SU-DHL-6 (cell line): ENCODE measurements around the gene TBX3.

Experiments
- H2AFZ ChIP-seq: fragments of 200-600 bp; sonication (generic); 2 replicates; pipeline ENCODE4 v1.6.1; 2014; ENCODE audit warnings: low read depth, mild to moderate bottlenecking, moderate library complexity, mixed read lengths, antibody characterized with exemption, low read length; ENCODE audit not compliant: severe bottlenecking
- H3F3A ChIP-seq: fragments of 200-600 bp; shearing (Covaris generic); 2 replicates; pipeline ENCODE4 v1.6.0; 2016; ENCODE audit warnings: antibody characterized with exemption, mild to moderate bottlenecking; ENCODE audit not compliant: insufficient read depth
- H3K27ac ChIP-seq: fragments of 200-600 bp; sonication (generic); 2 replicates; pipeline ENCODE4 v1.5.1; 2016; ENCODE audit warnings: low read depth, mild to moderate bottlenecking, low read length, moderate library complexity, mixed read lengths
- H3K27me3 ChIP-seq: fragments of 200-600 bp; sonication (generic), shearing (Covaris generic); 2 replicates; pipeline ENCODE4 v1.6.0; 2014; ENCODE audit warnings: mild to moderate bottlenecking, low read length
- H3K36me3 ChIP-seq: fragments of 200-600 bp; sonication (generic); 2 replicates; pipeline ENCODE4 v1.6.1; 2014; ENCODE audit warnings: mild to moderate bottlenecking, low read length, mixed read lengths
- H3K4me2 ChIP-seq: fragments of 300-600, 200-600 bp; shearing (Covaris generic), sonication (generic); 2 replicates; pipeline ENCODE4 v1.6.0; 2014; ENCODE audit warnings: low read length, low read depth, mild to moderate bottlenecking; ENCODE audit not compliant: poor library complexity, severe bottlenecking
- H3K4me3 ChIP-seq: fragments of 200-600 bp; sonication (generic); 2 replicates; pipeline ENCODE4 v1.5.1; 2014; ENCODE audit warnings: antibody characterized with exemption, low read length, mild to moderate bottlenecking, mixed read lengths; ENCODE audit not compliant: insufficient read depth, poor library complexity, severe bottlenecking
- H3K79me2 ChIP-seq: fragments of 200-600 bp; sonication (generic); 2 replicates; pipeline ENCODE4 v1.6.1; 2014; ENCODE audit warnings: mild to moderate bottlenecking, low read length, moderate library complexity; ENCODE audit not compliant: insufficient read depth
- H3K9ac ChIP-seq: fragments of 200-600 bp; sonication (generic); 2 replicates; pipeline ENCODE4 v1.7.0; 2014; ENCODE audit warnings: mild to moderate bottlenecking, low read length
- H3K9me2 ChIP-seq: fragments of 200-600 bp; sonication (generic); replicated peaks from 2 replicates; pipeline ENCODE4 v1.6.1; 2014; ENCODE audit warnings: low read length; ENCODE audit not compliant: insufficient read depth
- H3K9me3 ChIP-seq: fragments of 200-600 bp; sonication (generic); 2 replicates; pipeline ENCODE4 v1.6.1; 2014; ENCODE audit warnings: low read length, mixed read lengths; ENCODE audit not compliant: insufficient read depth
- H4K20me1 ChIP-seq: fragments of 200-600 bp; sonication (generic); 2 replicates; pipeline ENCODE4 v1.6.1; 2014; ENCODE audit warnings: low read depth, mild to moderate bottlenecking, antibody characterized with exemption, low read length, moderate library complexity, mixed read lengths
- CTCF ChIP-seq: fragments of 200-600 bp; sonication (generic); IDR thresholded peaks from one replicate; pipeline ENCODE4 v1.5.1; 2017; ENCODE audit warnings: antibody characterized with exemption, mild to moderate bottlenecking, low read length, moderate library complexity; ENCODE audit not compliant: insufficient read depth, poor library complexity, severe bottlenecking
- EZH2phosphoT487 ChIP-seq: fragments of 200-600 bp; sonication (generic), shearing (Covaris generic); conservative IDR thresholded peaks from 2 replicates; pipeline ENCODE4 v1.6.1; 2018; ENCODE audit warnings: mild to moderate bottlenecking, antibody characterized with exemption, low read length, moderate library complexity, mixed read lengths

The TBX3 gene

GRCh38 chr12:114695305-114695592 is 11.3 kb upstream of the TBX3 start:
- TF ChIP-seq CTCF, result no peak
- TF ChIP-seq EZH2phosphoT487, result no peak
- Histone ChIP-seq H3K36me3 (no peaks in the 10 kb centered on the region), H3K4me3 (no peak overlapping the region), H3F3A (no peaks in the 10 kb centered on the region), H3K27me3 (no peaks in the 10 kb centered on the region), H3K79me2 (no peaks in the 10 kb centered on the region), H4K20me1 (no peaks in the 10 kb centered on the region), H2AFZ (no peak overlapping the region), H3K27ac (no peak overlapping the region), H3K9me3 (no peaks in the 10 kb centered on the region), H3K9me2 (no peaks in the 10 kb centered on the region), H3K4me2 (no peak overlapping the region), H3K9ac (no peak overlapping the region)

GRCh38 chr12:114694436-114695304 is 10.7 kb upstream of the TBX3 start:
- Histone ChIP-seq H3K27me3 (no peaks in the 10 kb centered on the region), H2AFZ (no peak overlapping the region), H3K9ac (no peak overlapping the region), H3F3A (no peaks in the 10 kb centered on the region), H3K9me2 (no peaks in the 10 kb centered on the region), H3K79me2 (no peaks in the 10 kb centered on the region), H3K9me3 (no peaks in the 10 kb centered on the region), H3K4me3 (no peak overlapping the region), H3K27ac (no peak overlapping the region), H4K20me1 (no peaks in the 10 kb centered on the region), H3K4me2 (no peak overlapping the region), H3K36me3 (no peaks in the 10 kb centered on the region)
- TF ChIP-seq EZH2phosphoT487, result no peak
- TF ChIP-seq CTCF, result no peak

- Histone ChIP-seq H3K36me3 (no peaks in the 10 kb centered on the region), H4K20me1 (no peaks in the 10 kb centered on the region), H3F3A (no peaks in the 10 kb centered on the region), H2AFZ (no peak overlapping the region), H3K79me2 (no peaks in the 10 kb centered on the region), H3K27ac (no peak overlapping the region), H3K9ac (no peak overlapping the region), H3K9me2 (no peaks in the 10 kb centered on the region), H3K9me3 (no peaks in the 10 kb centered on the region), H3K4me3 (no peak overlapping the region), H3K27me3 (no peaks in the 10 kb centered on the region), H3K4me2 (no peak overlapping the region)
- TF ChIP-seq CTCF (no peak), EZH2phosphoT487 (no peak)
Observed at GRCh38 chr12:114693532-114693931, 9.6 kb upstream of the TBX3 start.
